GM23338 (cell line): ENCODE results near the gene UCK1. TPM values are rescaled to one million over a fixed set of nuclear protein-coding genes. Genes with fewer than 3 reads are reported as not detected.

Experiments used
- ATAC-seq: fragments of 200-7000 bp; cut with Tn5 transposase; 3 replicates; pipeline ENCODE4 v1.9.1; 2020
- DNase-seq: peaks from one replicate; pipeline ENCODE4 v3.0.0-alpha.2; 2015; ENCODE audit warnings: low spot score
- H2AFZ ChIP-seq: fragments of 200-600 bp; sonication (generic); 2 replicates; pipeline ENCODE4 v1.8.0; 2016; ENCODE audit warnings: antibody characterized with exemption, mild to moderate bottlenecking, moderate library complexity
- H3F3A ChIP-seq: fragments of 200-600 bp; sonication (generic); replicated peaks from 2 replicates; pipeline ENCODE4 v1.8.0; 2017; ENCODE audit warnings: antibody characterized with exemption, mixed run types, low read depth
- H3K27ac ChIP-seq: fragments of 200-600 bp; sonication (generic); 2 replicates; pipeline ENCODE4 v1.6.1; 2016; ENCODE audit warnings: low read depth
- H3K27me3 ChIP-seq: fragments of 200-600 bp; sonication (generic); 2 replicates; pipeline ENCODE4 v1.8.0; 2016; ENCODE audit warnings: mild to moderate bottlenecking, mixed run types, moderate library complexity; ENCODE audit not compliant: insufficient read depth
- H3K36me3 ChIP-seq: fragments of 200-600 bp; sonication (generic); 2 replicates; pipeline ENCODE4 v1.8.0; 2016; ENCODE audit warnings: mild to moderate bottlenecking; ENCODE audit not compliant: insufficient read depth
- H3K4me1 ChIP-seq: fragments of 200-600 bp; sonication (generic); 2 replicates; pipeline ENCODE4 v1.8.0; 2016; ENCODE audit warnings: mild to moderate bottlenecking, moderate library complexity; ENCODE audit not compliant: insufficient read depth
- H3K4me2 ChIP-seq: fragments of 200-600 bp; sonication (generic); 2 replicates; pipeline ENCODE4 v1.7.1; 2017; ENCODE audit warnings: mixed run types
- H3K4me3 ChIP-seq: fragments of 200-600 bp; sonication (generic); 2 replicates; pipeline ENCODE4 v1.6.1; 2016; ENCODE audit warnings: mixed run types
- H3K79me2 ChIP-seq: fragments of 200-600 bp; sonication (generic); replicated peaks from 2 replicates; pipeline ENCODE4 v1.8.0; 2017; ENCODE audit warnings: mild to moderate bottlenecking; ENCODE audit not compliant: insufficient read depth
- H3K9me2 ChIP-seq: fragments of 200-600 bp; sonication (generic); 2 replicates; pipeline ENCODE4 v1.8.0; 2017; ENCODE audit not compliant: insufficient read depth
- H4K20me1 ChIP-seq: fragments of 200-600 bp; sonication (generic); replicated peaks from 2 replicates; pipeline ENCODE4 v1.8.0; 2017; ENCODE audit warnings: mild to moderate bottlenecking; ENCODE audit not compliant: insufficient read depth
- H3K27ac Mint-ChIP-seq: 2 replicates; pipeline ENCODE4 v1.8.0; 2020; ENCODE audit warnings: inconsistent platforms, mild to moderate bottlenecking, moderate library complexity, mixed read lengths
- H3K27me3 Mint-ChIP-seq: 3 replicates; pipeline ENCODE4 v1.8.0; 2022; ENCODE audit warnings: low read depth, mild to moderate bottlenecking, moderate library complexity, mixed read lengths, inconsistent platforms; ENCODE audit not compliant: insufficient read depth, poor library complexity
- H3K36me3 Mint-ChIP-seq: 3 replicates; pipeline ENCODE4 v1.8.0; 2021; ENCODE audit warnings: low read depth, mild to moderate bottlenecking, inconsistent platforms, moderate library complexity, mixed read lengths
- H3K4me1 Mint-ChIP-seq: 3 replicates; pipeline ENCODE4 v1.8.0; 2020; ENCODE audit warnings: mild to moderate bottlenecking, inconsistent platforms, mixed read lengths
- H3K4me3 Mint-ChIP-seq: 3 replicates; pipeline ENCODE4 v1.8.0; 2021; ENCODE audit warnings: moderate library complexity, mild to moderate bottlenecking, inconsistent platforms, mixed read lengths
- H3K9me3 Mint-ChIP-seq: 3 replicates; pipeline ENCODE4 v1.8.0; 2020; ENCODE audit warnings: moderate library complexity, mild to moderate bottlenecking, inconsistent platforms, mixed read lengths
- CREB1 ChIP-seq: fragments of 250-450 bp; sonication (Bioruptor Pico); IDR thresholded peaks from 2 replicates; pipeline ENCODE4 v1.5.0; 2020; ENCODE audit warnings: low read depth, mild to moderate bottlenecking, moderate library complexity
- EZH2 ChIP-seq: fragments of 200-600 bp; sonication (generic); IDR thresholded peaks from one replicate; pipeline ENCODE4 v1.8.0; 2017; ENCODE audit warnings: antibody characterized with exemption, mild to moderate bottlenecking, low read depth; ENCODE audit not compliant: unreplicated experiment
- JUNB ChIP-seq: IDR thresholded peaks from one replicate; pipeline ENCODE4 v1.6.1; 2016; ENCODE audit warnings: antibody characterized with exemption; ENCODE audit not compliant: unreplicated experiment
- NANOG ChIP-seq: IDR thresholded peaks from 2 replicates; pipeline ENCODE4 v1.6.1; 2016; ENCODE audit warnings: antibody characterized with exemption, borderline replicate concordance
- POLR2AphosphoS5 ChIP-seq: IDR thresholded peaks from 2 replicates; pipeline ENCODE4 v1.6.1; 2016; ENCODE audit warnings: antibody characterized with exemption, low read depth
- ZNF114 ChIP-seq: fragments of 250-450 bp; sonication (Bioruptor Pico); IDR thresholded peaks from 2 replicates; pipeline ENCODE4 v1.5.0; 2020; ENCODE audit warnings: mild to moderate bottlenecking, moderate library complexity
- ZNF331 ChIP-seq: fragments of 250-450 bp; sonication (Bioruptor Pico); IDR thresholded peaks from 2 replicates; pipeline ENCODE4 v1.5.0; 2020; ENCODE audit warnings: low read depth, mild to moderate bottlenecking, moderate library complexity
- polyA plus RNA-seq: library from polyadenylated mRNA; unstranded; fragments of >200 nt; fragmentation: Nextera tagmentation; extraction: Ambion mirVana; gene quantifications from 2 replicates; pipeline ENCODE4 v1.2.1, GENCODE V29; 2016
- total RNA-seq: library from RNA; depleted of rRNA; stranded (reverse); fragments of >200 nt; shearing (Covaris generic); gene quantifications from 2 replicates; pipeline ENCODE4 v1.2.3, GENCODE V29; 2014
- TF ChIP-seq, protein P1 (sequence below): fragments of 250-450 bp; sonication (Bioruptor Pico); IDR thresholded peaks from 2 replicates; pipeline ENCODE4 v1.5.0; 2020; ENCODE audit warnings: mild to moderate bottlenecking, moderate library complexity
- TF ChIP-seq, protein P2 (sequence below), 2 experiments: fragments of 200-600 bp in 1 of 2; sonication (generic) in 1 of 2; conservative IDR thresholded peaks; 2 replicates each; pipeline versions ENCODE4 v1.5.1 to v1.6.1; 2016 to 2017; ENCODE audit warnings: antibody characterized with exemption in 2 of 2, low read depth in 2 of 2, mild to moderate bottlenecking in 2 of 2, moderate library complexity in 1 of 2

The UCK1 gene
- total and polyA plus RNA-seq, 2 experiments from 2014 or later = 23.4 to 35.9 TPM

DNA sequence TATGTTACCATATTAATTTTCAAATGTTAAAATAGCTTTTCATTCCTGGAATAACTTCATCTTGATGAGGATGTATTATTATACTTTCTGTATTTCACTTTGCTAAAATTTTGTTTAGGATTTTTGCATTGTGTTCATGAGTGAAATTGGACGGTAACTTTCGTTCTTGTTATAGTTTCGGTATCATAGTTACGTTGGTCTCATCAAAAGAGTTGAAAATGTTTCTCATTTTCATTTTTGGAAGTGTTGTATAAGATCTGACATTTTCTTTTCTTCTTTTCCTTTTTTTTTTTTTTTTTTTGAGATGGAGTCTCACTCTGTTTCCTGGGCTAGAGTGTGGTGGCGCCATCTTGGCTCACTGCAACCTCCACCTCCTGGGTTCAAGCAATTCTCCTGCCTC, 34.3 kb upstream of the UCK1 start:
- H3K4me3 ChIP-seq = no peak overlapping the region
- Mint-ChIP-seq H3K27ac (no peak overlapping the region), H3K4me3 (no peak overlapping the region), H3K36me3 (peaks cover 36% of the 10 kb centered on the region), H3K27me3 (peaks cover 10% of the 10 kb centered on the region), H3K9me3 (peaks cover 65% of the 10 kb centered on the region), H3K4me1 (peaks cover 5% of the 10 kb centered on the region; the same call in 2 of the 3 replicates)
- no peaks in the 10 kb centered on the region for H3K36me3 ChIP-seq
- no peak overlapping the region for H2AFZ ChIP-seq
- no peak for DNase-seq
- H3F3A ChIP-seq = no peaks in the 10 kb centered on the region
- H3K79me2 ChIP-seq = no peaks in the 10 kb centered on the region
- H4K20me1 ChIP-seq = no peaks in the 10 kb centered on the region
- peaks cover 3% of the 10 kb centered on the region for H3K4me1 ChIP-seq
- H3K27me3 ChIP-seq = no peaks in the 10 kb centered on the region
- no peak for TF ChIP-seq EZH2
- no peak for TF ChIP-seq POLR2AphosphoS5
- no peak for TF ChIP-seq NANOG
- no peak for TF ChIP-seq ZNF331 (CRISPR knock-in tag)
- TF ChIP-seq JUNB = no peak
- TF ChIP-seq, protein P1, sequence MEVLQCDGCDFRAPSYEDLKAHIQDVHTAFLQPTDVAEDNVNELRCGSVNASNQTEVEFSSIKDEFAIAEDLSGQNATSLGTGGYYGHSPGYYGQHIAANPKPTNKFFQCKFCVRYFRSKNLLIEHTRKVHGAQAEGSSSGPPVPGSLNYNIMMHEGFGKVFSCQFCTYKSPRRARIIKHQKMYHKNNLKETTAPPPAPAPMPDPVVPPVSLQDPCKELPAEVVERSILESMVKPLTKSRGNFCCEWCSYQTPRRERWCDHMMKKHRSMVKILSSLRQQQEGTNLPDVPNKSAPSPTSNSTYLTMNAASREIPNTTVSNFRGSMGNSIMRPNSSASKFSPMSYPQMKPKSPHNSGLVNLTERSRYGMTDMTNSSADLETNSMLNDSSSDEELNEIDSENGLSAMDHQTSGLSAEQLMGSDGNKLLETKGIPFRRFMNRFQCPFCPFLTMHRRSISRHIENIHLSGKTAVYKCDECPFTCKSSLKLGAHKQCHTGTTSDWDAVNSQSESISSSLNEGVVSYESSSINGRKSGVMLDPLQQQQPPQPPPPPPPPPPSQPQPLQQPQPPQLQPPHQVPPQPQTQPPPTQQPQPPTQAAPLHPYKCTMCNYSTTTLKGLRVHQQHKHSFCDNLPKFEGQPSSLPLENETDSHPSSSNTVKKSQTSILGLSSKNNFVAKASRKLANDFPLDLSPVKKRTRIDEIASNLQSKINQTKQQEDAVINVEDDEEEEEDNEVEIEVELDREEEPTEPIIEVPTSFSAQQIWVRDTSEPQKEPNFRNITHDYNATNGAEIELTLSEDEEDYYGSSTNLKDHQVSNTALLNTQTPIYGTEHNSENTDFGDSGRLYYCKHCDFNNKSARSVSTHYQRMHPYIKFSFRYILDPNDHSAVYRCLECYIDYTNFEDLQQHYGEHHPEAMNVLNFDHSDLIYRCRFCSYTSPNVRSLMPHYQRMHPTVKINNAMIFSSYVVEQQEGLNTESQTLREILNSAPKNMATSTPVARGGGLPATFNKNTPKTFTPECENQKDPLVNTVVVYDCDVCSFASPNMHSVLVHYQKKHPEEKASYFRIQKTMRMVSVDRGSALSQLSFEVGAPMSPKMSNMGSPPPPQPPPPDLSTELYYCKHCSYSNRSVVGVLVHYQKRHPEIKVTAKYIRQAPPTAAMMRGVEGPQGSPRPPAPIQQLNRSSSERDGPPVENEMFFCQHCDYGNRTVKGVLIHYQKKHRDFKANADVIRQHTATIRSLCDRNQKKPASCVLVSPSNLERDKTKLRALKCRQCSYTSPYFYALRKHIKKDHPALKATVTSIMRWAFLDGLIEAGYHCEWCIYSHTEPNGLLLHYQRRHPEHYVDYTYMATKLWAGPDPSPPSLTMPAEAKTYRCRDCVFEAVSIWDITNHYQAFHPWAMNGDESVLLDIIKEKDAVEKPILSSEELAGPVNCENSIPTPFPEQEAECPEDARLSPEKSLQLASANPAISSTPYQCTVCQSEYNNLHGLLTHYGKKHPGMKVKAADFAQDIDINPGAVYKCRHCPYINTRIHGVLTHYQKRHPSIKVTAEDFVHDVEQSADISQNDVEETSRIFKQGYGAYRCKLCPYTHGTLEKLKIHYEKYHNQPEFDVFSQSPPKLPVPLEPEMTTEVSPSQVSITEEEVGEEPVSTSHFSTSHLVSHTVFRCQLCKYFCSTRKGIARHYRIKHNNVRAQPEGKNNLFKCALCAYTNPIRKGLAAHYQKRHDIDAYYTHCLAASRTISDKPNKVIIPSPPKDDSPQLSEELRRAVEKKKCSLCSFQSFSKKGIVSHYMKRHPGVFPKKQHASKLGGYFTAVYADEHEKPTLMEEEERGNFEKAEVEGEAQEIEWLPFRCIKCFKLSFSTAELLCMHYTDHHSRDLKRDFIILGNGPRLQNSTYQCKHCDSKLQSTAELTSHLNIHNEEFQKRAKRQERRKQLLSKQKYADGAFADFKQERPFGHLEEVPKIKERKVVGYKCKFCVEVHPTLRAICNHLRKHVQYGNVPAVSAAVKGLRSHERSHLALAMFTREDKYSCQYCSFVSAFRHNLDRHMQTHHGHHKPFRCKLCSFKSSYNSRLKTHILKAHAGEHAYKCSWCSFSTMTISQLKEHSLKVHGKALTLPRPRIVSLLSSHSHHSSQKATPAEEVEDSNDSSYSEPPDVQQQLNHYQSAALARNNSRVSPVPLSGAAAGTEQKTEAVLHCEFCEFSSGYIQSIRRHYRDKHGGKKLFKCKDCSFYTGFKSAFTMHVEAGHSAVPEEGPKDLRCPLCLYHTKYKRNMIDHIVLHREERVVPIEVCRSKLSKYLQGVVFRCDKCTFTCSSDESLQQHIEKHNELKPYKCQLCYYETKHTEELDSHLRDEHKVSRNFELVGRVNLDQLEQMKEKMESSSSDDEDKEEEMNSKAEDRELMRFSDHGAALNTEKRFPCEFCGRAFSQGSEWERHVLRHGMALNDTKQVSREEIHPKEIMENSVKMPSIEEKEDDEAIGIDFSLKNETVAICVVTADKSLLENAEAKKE (CRISPR knock-in tag) = no peak
- TF ChIP-seq CREB1 (CRISPR knock-in tag) = no peak
- TF ChIP-seq ZNF114 = no peak
- TF ChIP-seq, protein P2, sequence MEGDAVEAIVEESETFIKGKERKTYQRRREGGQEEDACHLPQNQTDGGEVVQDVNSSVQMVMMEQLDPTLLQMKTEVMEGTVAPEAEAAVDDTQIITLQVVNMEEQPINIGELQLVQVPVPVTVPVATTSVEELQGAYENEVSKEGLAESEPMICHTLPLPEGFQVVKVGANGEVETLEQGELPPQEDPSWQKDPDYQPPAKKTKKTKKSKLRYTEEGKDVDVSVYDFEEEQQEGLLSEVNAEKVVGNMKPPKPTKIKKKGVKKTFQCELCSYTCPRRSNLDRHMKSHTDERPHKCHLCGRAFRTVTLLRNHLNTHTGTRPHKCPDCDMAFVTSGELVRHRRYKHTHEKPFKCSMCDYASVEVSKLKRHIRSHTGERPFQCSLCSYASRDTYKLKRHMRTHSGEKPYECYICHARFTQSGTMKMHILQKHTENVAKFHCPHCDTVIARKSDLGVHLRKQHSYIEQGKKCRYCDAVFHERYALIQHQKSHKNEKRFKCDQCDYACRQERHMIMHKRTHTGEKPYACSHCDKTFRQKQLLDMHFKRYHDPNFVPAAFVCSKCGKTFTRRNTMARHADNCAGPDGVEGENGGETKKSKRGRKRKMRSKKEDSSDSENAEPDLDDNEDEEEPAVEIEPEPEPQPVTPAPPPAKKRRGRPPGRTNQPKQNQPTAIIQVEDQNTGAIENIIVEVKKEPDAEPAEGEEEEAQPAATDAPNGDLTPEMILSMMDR (conservative IDR thresholded peaks at IDR 0.05; ENCODE audit: low read depth in 2 of 2) = no peak
- H3K27ac ChIP-seq = no peak overlapping the region
- no peaks in the 10 kb centered on the region for H3K9me2 ChIP-seq
- no peak for ATAC-seq
- H3K4me2 ChIP-seq = no peak overlapping the region
